SK-N-SH treated with all-trans-retinoic acid at 6 μM for 48 hours (cell line): Measurements from ENCODE around the gene EFCAB12.

Experiments used
- ATAC-seq: fragments of 200-7000 bp; cut with Tn5 transposase; 3 replicates; pipeline ENCODE4 v1.9.1; 2020; ENCODE audit warnings: mild to moderate bottlenecking, moderate library complexity
- ARNTL ChIP-seq: fragments of 450-650 bp; formaldehyde crosslinking; IDR thresholded peaks from 2 replicates; pipeline ENCODE4 v1.5.0; 2020; ENCODE audit warnings: low read depth, mild to moderate bottlenecking, moderate library complexity, borderline replicate concordance
- BACH2 ChIP-seq: fragments of 250-450 bp; sonication (Bioruptor Pico); IDR thresholded peaks from 2 replicates; pipeline ENCODE4 v1.9.0; 2021; ENCODE audit warnings: mild to moderate bottlenecking, borderline replicate concordance
- CSDC2 ChIP-seq: fragments of 250-450 bp; sonication (Bioruptor Pico); IDR thresholded peaks from 2 replicates; pipeline ENCODE4 v1.5.0; 2020; ENCODE audit warnings: mild to moderate bottlenecking, moderate library complexity
- ESRRG ChIP-seq: fragments of 250-450 bp; sonication (Bioruptor Pico); IDR thresholded peaks from 2 replicates; pipeline ENCODE4 v1.6.1; 2021; ENCODE audit warnings: mild to moderate bottlenecking
- GLIS3 ChIP-seq: fragments of 250-450 bp; sonication (Bioruptor Pico); IDR thresholded peaks from 2 replicates; pipeline ENCODE4 v1.5.0; 2020; ENCODE audit warnings: mild to moderate bottlenecking, moderate library complexity
- OSR1 ChIP-seq: fragments of 250-450 bp; sonication (Bioruptor Pico); IDR thresholded peaks from 2 replicates; pipeline ENCODE4 v1.8.0; 2022; ENCODE audit warnings: moderate library complexity, mild to moderate bottlenecking, inconsistent platforms
- PPARA ChIP-seq: fragments of 250-450 bp; sonication (Bioruptor Pico); IDR thresholded peaks from 2 replicates; pipeline ENCODE4 v1.5.0; 2020; ENCODE audit warnings: mild to moderate bottlenecking, borderline replicate concordance
- TCF4 ChIP-seq: fragments of 250-450 bp; sonication (Bioruptor Pico); IDR thresholded peaks from 2 replicates; pipeline ENCODE4 v1.8.0; 2021; ENCODE audit warnings: mild to moderate bottlenecking, moderate library complexity, borderline replicate concordance
- TOX ChIP-seq: fragments of 250-450 bp; sonication (Bioruptor Pico); IDR thresholded peaks from 2 replicates; pipeline ENCODE4 v1.8.0; 2021; ENCODE audit warnings: mild to moderate bottlenecking, moderate library complexity, borderline replicate concordance
- ZC3H10 ChIP-seq: fragments of 250-450 bp; sonication (Bioruptor Pico); IDR thresholded peaks from 2 replicates; pipeline ENCODE4 v1.5.1; 2021; ENCODE audit warnings: mild to moderate bottlenecking, moderate library complexity
- ZFP3 ChIP-seq: fragments of 250-450 bp; sonication (Bioruptor Pico); IDR thresholded peaks from 2 replicates; pipeline ENCODE4 v1.5.0; 2020; ENCODE audit warnings: mild to moderate bottlenecking, moderate library complexity
- ZFP30 ChIP-seq: fragments of 450-650 bp; formaldehyde crosslinking; IDR thresholded peaks from 2 replicates; pipeline ENCODE4 v1.5.0; 2022; ENCODE audit warnings: mild to moderate bottlenecking, moderate library complexity
- ZNF70 ChIP-seq: fragments of 450-650 bp; formaldehyde crosslinking; IDR thresholded peaks from 2 replicates; pipeline ENCODE4 v1.5.0; 2020; ENCODE audit warnings: mild to moderate bottlenecking, moderate library complexity
- TF ChIP-seq, protein P1 (sequence below): fragments of 250-450 bp; sonication (Bioruptor Pico); IDR thresholded peaks from 2 replicates; pipeline ENCODE4 v1.8.0; 2021; ENCODE audit warnings: low read depth, mild to moderate bottlenecking, moderate library complexity, borderline replicate concordance
- TF ChIP-seq, protein P2 (sequence below): fragments of 250-450 bp; sonication (Bioruptor Pico); IDR thresholded peaks from 2 replicates; pipeline ENCODE4 v1.5.0; 2020; ENCODE audit warnings: mild to moderate bottlenecking, moderate library complexity
- TF ChIP-seq, protein P3 (sequence below): fragments of 250-450 bp; sonication (Bioruptor Pico); IDR thresholded peaks from 2 replicates; pipeline ENCODE4 v1.5.1; 2021; ENCODE audit warnings: mild to moderate bottlenecking, moderate library complexity
- TF ChIP-seq, protein P4 (sequence below): fragments of 250-450 bp; sonication (Bioruptor Pico); IDR thresholded peaks from 2 replicates; pipeline ENCODE4 v1.8.0; 2020; ENCODE audit warnings: mild to moderate bottlenecking, moderate library complexity, borderline replicate concordance
- TF ChIP-seq, protein P5 (sequence below): fragments of 250-450 bp; sonication (Bioruptor Pico); IDR thresholded peaks from 2 replicates; pipeline ENCODE4 v1.5.1; 2020; ENCODE audit warnings: low read depth, mild to moderate bottlenecking, moderate library complexity

The EFCAB12 gene

DNA sequence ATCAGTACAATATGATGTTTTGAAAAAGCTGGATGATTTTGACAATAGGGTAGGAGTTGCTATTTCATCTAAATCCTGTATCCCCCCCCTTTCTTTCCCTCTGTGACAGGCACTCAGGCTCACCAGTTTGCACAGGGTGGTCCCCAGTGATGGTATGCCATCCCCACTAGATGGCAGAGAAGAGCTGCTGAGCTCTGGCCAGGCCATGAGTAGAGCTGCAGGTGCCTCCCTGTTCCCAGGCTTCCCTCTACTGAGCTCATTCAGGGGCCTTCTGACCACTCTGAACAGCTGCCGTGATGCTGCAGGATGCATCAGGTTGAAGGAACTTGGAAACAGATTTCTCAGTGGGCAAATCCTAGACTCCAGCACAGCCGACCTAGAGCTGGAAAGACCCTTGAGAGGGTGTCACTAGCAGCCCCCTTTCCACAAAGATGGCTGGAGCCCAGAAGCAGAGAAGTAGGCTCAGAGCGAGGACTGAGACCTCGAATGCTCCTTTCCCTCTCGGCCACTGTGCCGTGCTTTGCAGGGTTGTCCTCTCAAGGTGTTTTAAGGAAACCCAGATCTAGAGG is 45.1 kb downstream of the EFCAB12 start:
- ATAC-seq = peak; percentile 97

DNA sequence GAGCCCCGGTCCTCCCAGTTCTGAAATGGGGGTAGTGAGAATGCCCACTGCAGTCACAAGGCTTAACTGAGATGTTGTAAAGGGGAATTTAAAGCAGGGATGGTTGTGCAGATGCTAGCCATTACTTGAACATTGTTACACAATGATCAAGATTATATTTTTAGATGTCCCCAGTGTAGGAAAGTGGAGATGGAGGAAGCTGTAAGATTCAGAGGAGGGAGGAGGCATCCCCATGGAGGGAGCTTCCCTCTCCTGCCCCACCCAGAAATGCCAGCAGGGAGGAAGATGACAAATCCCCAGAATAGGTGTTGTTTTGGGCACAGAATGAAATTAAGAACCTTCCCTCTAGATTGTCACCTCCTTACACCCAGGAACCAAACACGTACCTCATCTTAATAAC is 46.1 kb downstream of the EFCAB12 start:
- TF ChIP-seq TCF4 (CRISPR knock-in tag) (no peak), ZFP30 (CRISPR knock-in tag) (no peak), ZC3H10 (no peak)
- TF ChIP-seq, all 23 proteins: peak for 0
- ATAC-seq = no peak

More for the DNA sequence above, 45.1 kb downstream of the EFCAB12 start:
- TF ChIP-seq, protein P1, sequence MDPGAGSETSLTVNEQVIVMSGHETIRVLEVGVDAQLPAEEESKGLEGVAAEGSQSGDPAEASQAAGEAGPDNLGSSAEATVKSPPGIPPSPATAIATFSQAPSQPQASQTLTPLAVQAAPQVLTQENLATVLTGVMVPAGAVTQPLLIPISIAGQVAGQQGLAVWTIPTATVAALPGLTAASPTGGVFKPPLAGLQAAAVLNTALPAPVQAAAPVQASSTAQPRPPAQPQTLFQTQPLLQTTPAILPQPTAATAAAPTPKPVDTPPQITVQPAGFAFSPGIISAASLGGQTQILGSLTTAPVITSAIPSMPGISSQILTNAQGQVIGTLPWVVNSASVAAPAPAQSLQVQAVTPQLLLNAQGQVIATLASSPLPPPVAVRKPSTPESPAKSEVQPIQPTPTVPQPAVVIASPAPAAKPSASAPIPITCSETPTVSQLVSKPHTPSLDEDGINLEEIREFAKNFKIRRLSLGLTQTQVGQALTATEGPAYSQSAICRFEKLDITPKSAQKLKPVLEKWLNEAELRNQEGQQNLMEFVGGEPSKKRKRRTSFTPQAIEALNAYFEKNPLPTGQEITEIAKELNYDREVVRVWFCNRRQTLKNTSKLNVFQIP (CRISPR knock-in tag) = no peak
- TF ChIP-seq BACH2 (CRISPR knock-in tag) (no peak), PPARA (no peak), ARNTL (CRISPR knock-in tag) (no peak), GLIS3 (CRISPR knock-in tag) (0 out of 2 replicates have a peak, but pooled peaks have one; percentile 58), ZFP30 (CRISPR knock-in tag) (no peak)
- TF ChIP-seq, protein P2, sequence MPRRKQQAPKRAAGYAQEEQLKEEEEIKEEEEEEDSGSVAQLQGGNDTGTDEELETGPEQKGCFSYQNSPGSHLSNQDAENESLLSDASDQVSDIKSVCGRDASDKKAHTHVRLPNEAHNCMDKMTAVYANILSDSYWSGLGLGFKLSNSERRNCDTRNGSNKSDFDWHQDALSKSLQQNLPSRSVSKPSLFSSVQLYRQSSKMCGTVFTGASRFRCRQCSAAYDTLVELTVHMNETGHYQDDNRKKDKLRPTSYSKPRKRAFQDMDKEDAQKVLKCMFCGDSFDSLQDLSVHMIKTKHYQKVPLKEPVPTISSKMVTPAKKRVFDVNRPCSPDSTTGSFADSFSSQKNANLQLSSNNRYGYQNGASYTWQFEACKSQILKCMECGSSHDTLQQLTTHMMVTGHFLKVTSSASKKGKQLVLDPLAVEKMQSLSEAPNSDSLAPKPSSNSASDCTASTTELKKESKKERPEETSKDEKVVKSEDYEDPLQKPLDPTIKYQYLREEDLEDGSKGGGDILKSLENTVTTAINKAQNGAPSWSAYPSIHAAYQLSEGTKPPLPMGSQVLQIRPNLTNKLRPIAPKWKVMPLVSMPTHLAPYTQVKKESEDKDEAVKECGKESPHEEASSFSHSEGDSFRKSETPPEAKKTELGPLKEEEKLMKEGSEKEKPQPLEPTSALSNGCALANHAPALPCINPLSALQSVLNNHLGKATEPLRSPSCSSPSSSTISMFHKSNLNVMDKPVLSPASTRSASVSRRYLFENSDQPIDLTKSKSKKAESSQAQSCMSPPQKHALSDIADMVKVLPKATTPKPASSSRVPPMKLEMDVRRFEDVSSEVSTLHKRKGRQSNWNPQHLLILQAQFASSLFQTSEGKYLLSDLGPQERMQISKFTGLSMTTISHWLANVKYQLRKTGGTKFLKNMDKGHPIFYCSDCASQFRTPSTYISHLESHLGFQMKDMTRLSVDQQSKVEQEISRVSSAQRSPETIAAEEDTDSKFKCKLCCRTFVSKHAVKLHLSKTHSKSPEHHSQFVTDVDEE (CRISPR knock-in tag) = no peak
- TF ChIP-seq, all 23 proteins: peak for 1

DNA sequence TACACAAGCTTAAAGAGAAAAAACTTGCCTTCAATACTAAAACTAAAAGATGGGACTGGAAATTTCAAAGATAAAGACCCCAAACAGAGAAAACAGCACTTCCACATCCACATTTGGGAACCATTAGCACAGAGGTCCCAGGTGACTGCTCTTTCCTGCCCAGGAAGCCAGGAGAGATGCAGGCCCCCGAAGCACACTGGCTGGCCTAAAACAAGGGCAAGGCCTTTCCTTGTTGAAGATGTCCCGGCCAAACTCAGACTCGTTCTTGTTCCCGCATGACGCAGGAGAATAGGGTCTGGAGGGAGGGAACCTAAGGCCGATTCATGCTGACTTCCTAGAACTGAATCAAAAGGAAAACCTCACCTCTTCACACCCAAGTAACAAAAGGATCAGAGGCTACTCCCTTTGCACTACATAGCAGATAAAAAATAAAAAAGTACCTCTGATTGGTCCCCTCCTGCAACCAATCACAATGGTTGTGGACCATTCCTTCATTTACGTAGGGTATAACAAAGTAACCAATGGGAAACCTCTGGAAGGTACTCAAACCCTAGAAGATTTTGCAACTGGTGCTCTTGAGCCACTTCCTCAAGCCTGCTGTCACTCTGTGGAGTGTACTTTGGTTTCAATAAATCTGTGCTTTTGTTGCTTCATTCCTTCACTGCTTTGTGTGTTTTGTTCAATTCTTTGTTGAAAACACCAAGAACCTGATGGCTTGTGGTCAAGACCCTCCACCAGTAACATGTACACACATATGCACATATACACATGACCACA is 48.7 kb downstream of the EFCAB12 start:
- no peak for ATAC-seq
- TF ChIP-seq, protein P3, sequence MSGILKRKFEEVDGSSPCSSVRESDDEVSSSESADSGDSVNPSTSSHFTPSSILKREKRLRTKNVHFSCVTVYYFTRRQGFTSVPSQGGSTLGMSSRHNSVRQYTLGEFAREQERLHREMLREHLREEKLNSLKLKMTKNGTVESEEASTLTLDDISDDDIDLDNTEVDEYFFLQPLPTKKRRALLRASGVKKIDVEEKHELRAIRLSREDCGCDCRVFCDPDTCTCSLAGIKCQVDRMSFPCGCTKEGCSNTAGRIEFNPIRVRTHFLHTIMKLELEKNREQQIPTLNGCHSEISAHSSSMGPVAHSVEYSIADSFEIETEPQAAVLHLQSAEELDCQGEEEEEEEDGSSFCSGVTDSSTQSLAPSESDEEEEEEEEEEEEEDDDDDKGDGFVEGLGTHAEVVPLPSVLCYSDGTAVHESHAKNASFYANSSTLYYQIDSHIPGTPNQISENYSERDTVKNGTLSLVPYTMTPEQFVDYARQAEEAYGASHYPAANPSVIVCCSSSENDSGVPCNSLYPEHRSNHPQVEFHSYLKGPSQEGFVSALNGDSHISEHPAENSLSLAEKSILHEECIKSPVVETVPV (CRISPR knock-in tag) = no peak
- TF ChIP-seq TOX (CRISPR knock-in tag) = no peak
- TF ChIP-seq OSR1 (CRISPR knock-in tag) = no peak
- TF ChIP-seq ARNTL (CRISPR knock-in tag) = no peak

DNA sequence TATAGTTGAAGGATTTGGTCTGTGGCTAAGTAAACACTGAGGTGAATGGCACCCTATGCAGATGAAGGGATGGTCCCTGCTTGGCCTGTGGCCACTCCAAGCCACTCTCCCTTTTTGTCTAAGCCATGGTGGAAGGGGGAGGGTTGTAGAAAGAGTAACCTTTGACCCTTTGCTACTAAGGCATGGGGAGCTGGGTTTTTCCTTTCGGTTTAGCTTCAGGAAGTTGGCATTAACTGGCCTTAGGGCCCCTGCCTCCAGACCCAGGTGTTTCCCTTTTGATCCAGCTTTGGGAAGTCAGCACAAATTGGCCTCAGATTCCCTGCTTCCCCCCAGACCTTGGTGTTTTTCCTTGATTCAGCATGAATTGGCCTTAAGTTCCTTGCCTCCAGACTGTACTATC is 49.5 kb downstream of the EFCAB12 start:
- ATAC-seq = no peak
- TF ChIP-seq, protein P4, sequence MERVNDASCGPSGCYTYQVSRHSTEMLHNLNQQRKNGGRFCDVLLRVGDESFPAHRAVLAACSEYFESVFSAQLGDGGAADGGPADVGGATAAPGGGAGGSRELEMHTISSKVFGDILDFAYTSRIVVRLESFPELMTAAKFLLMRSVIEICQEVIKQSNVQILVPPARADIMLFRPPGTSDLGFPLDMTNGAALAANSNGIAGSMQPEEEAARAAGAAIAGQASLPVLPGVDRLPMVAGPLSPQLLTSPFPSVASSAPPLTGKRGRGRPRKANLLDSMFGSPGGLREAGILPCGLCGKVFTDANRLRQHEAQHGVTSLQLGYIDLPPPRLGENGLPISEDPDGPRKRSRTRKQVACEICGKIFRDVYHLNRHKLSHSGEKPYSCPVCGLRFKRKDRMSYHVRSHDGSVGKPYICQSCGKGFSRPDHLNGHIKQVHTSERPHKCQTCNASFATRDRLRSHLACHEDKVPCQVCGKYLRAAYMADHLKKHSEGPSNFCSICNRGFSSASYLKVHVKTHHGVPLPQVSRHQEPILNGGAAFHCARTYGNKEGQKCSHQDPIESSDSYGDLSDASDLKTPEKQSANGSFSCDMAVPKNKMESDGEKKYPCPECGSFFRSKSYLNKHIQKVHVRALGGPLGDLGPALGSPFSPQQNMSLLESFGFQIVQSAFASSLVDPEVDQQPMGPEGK (CRISPR knock-in tag) = no peak
- TF ChIP-seq, protein P2 (CRISPR knock-in tag) = no peak
- no peak for TF ChIP-seq ZNF70 (CRISPR knock-in tag)
- no peak for TF ChIP-seq ZFP30 (CRISPR knock-in tag)
- no peak for TF ChIP-seq PPARA
- TF ChIP-seq BACH2 (CRISPR knock-in tag) = no peak
- no peak for TF ChIP-seq ZFP3 (CRISPR knock-in tag)
- TF ChIP-seq, protein P5, sequence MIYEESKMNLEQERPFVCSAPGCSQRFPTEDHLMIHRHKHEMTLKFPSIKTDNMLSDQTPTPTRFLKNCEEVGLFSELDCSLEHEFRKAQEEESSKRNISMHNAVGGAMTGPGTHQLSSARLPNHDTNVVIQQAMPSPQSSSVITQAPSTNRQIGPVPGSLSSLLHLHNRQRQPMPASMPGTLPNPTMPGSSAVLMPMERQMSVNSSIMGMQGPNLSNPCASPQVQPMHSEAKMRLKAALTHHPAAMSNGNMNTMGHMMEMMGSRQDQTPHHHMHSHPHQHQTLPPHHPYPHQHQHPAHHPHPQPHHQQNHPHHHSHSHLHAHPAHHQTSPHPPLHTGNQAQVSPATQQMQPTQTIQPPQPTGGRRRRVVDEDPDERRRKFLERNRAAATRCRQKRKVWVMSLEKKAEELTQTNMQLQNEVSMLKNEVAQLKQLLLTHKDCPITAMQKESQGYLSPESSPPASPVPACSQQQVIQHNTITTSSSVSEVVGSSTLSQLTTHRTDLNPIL (CRISPR knock-in tag) = no peak
- TF ChIP-seq ARNTL (CRISPR knock-in tag) = no peak
- no peak for TF ChIP-seq TOX (CRISPR knock-in tag)
- TF ChIP-seq, protein P3 (CRISPR knock-in tag) = no peak
- TF ChIP-seq ESRRG (CRISPR knock-in tag) = no peak
- TF ChIP-seq CSDC2 (CRISPR knock-in tag) = no peak
